Measurements from ENCODE around the gene RALBP1. TPM values are rescaled to one million over a fixed set of nuclear protein-coding genes. Genes with fewer than 3 reads are reported as not detected.

RALBP1 gene
- total RNA-seq, 4 donors from 2014 or later, result 168 to 213 (median 178) TPM

GRCh38 chr18:9516437-9517064 lies 41.2 kb downstream of the RALBP1 start:
- H3K27ac ChIP-seq, result no peak overlapping the region
- no peak for DNase-seq (ENCODE audit: low spot score in 2 of 2)
- TF ChIP-seq, protein P1, sequence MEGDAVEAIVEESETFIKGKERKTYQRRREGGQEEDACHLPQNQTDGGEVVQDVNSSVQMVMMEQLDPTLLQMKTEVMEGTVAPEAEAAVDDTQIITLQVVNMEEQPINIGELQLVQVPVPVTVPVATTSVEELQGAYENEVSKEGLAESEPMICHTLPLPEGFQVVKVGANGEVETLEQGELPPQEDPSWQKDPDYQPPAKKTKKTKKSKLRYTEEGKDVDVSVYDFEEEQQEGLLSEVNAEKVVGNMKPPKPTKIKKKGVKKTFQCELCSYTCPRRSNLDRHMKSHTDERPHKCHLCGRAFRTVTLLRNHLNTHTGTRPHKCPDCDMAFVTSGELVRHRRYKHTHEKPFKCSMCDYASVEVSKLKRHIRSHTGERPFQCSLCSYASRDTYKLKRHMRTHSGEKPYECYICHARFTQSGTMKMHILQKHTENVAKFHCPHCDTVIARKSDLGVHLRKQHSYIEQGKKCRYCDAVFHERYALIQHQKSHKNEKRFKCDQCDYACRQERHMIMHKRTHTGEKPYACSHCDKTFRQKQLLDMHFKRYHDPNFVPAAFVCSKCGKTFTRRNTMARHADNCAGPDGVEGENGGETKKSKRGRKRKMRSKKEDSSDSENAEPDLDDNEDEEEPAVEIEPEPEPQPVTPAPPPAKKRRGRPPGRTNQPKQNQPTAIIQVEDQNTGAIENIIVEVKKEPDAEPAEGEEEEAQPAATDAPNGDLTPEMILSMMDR (IDR thresholded peaks at IDR 0.05), result peak; percentile 65 to 66
- no peak for TF ChIP-seq POLR2AphosphoS5 (IDR thresholded peaks at IDR 0.05)
- H3K4me3 ChIP-seq, result no peak overlapping the region
- WGBS, result 76% methylated on average over 4 of the region's 4 CpGs
- H3K27me3 ChIP-seq, result no peaks in the 10 kb centered on the region
- H3K9me3 ChIP-seq, result no peaks in the 10 kb centered on the region
- H3K36me3 ChIP-seq, result peaks cover 37% of the 10 kb centered on the region
- peaks cover 18% of the 10 kb centered on the region for H3K4me1 ChIP-seq

- H3K4me1 ChIP-seq, result peaks cover 18% of the 10 kb centered on the region
- no peak for TF ChIP-seq EP300 (IDR thresholded peaks at IDR 0.05)
- no peak for TF ChIP-seq POLR2A (IDR thresholded peaks at IDR 0.05)
- TF ChIP-seq POLR2AphosphoS5 (IDR thresholded peaks at IDR 0.05), result no peak
- TF ChIP-seq, protein P1 (IDR thresholded peaks at IDR 0.05), result no peak
- H3K27ac ChIP-seq, result no peak overlapping the region
- WGBS, result 89% methylated on average over 6 of the region's 6 CpGs
- H3K27me3 ChIP-seq, result no peaks in the 10 kb centered on the region
- peaks cover 45% of the 10 kb centered on the region for H3K36me3 ChIP-seq
- no peaks in the 10 kb centered on the region for H3K9me3 ChIP-seq
- DNase-seq (ENCODE audit: low spot score in 2 of 2), result no peak
- H3K4me3 ChIP-seq, result no peak overlapping the region
These were observed 42.6 kb downstream of the RALBP1 start for GRCh38 chr18:9517869-9518268.

- Histone ChIP-seq H3K9me3 (no peaks in the 10 kb centered on the region), H3K4me1 (peaks cover 18% of the 10 kb centered on the region), H3K27ac (no peak overlapping the region), H3K36me3 (peaks cover 40% of the 10 kb centered on the region), H3K4me3 (no peak overlapping the region), H3K27me3 (no peaks in the 10 kb centered on the region)
- no peak for TF ChIP-seq EP300 (IDR thresholded peaks at IDR 0.05)
- TF ChIP-seq POLR2AphosphoS5 (IDR thresholded peaks at IDR 0.05), result no peak
- TF ChIP-seq, protein P1 (IDR thresholded peaks at IDR 0.05), result no peak
- TF ChIP-seq POLR2A (IDR thresholded peaks at IDR 0.05), result no peak
- no peak for DNase-seq (ENCODE audit: low spot score in 2 of 2)
- WGBS, result 54% methylated on average over 1 of the region's 1 CpG
These were observed 44.1 kb downstream of the RALBP1 start for GRCh38 chr18:9519399-9519798.

DNA sequence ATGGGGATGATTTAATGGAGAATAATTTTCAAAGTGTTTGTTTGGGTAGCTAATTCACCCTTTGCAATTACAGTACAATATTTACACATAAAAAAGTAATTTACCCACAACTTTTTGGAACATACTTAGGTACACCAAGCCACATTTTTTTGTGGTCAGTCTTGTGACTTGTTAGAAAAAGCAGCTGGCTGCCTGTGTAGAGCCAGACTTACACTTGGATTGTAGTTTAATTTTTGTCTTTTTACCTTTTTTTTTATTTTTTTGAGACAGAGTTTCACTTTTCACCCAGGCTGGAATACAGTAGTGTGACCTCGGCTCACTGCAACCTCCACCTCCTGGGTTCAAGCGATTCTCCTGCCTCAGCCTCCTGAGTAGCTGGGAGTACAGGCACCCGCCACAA lies 45.4 kb downstream of the RALBP1 start:
- no peak for DNase-seq (ENCODE audit: low spot score in 2 of 2)
- H3K4me1 ChIP-seq, result peaks cover 18% of the 10 kb centered on the region
- H3K9me3 ChIP-seq, result no peaks in the 10 kb centered on the region
- no peak overlapping the region for H3K27ac ChIP-seq
- 81% methylated on average over 3 of the region's 3 CpGs for WGBS
- H3K4me3 ChIP-seq, result no peak overlapping the region
- H3K36me3 ChIP-seq, result peaks cover 50% of the 10 kb centered on the region
- no peak for TF ChIP-seq POLR2AphosphoS5 (IDR thresholded peaks at IDR 0.05)
- no peak for TF ChIP-seq POLR2A (IDR thresholded peaks at IDR 0.05)
- TF ChIP-seq EP300 (IDR thresholded peaks at IDR 0.05), result no peak
- TF ChIP-seq, protein P1 (IDR thresholded peaks at IDR 0.05), result no peak
- no peaks in the 10 kb centered on the region for H3K27me3 ChIP-seq

GRCh38 chr18:9521770-9522169 lies 46.5 kb downstream of the RALBP1 start:
- TF ChIP-seq EP300 (IDR thresholded peaks at IDR 0.05), result no peak
- TF ChIP-seq, protein P1 (IDR thresholded peaks at IDR 0.05), result no peak
- TF ChIP-seq POLR2AphosphoS5 (IDR thresholded peaks at IDR 0.05), result no peak
- TF ChIP-seq POLR2A (IDR thresholded peaks at IDR 0.05), result no peak
- no peaks in the 10 kb centered on the region for H3K27me3 ChIP-seq
- H3K4me3 ChIP-seq, result no peak overlapping the region
- no peaks in the 10 kb centered on the region for H3K9me3 ChIP-seq
- H3K4me1 ChIP-seq, result peaks cover 14% of the 10 kb centered on the region
- H3K27ac ChIP-seq, result no peak overlapping the region
- WGBS, result 93% methylated on average over 7 of the region's 7 CpGs
- DNase-seq (ENCODE audit: low spot score in 2 of 2), result no peak
- H3K36me3 ChIP-seq, result peaks cover 60% of the 10 kb centered on the region
